Lung (tissue), 12 donors: Measurements from ENCODE around the gene C1orf53. TPM values are rescaled to one million over a fixed set of nuclear protein-coding genes. Genes with fewer than 3 reads are reported as not detected.

ENCODE experiments used
- ATAC-seq: fragments of 200-7000 bp; cut with Tn5 transposase; one replicate; pipeline ENCODE4 v1.9.1; 2020; ENCODE audit warnings: moderate number of reproducible peaks; ENCODE audit not compliant: insufficient read depth, low FRiP score
- DNase-seq, 3 donors: peaks; one replicate each; pipeline ENCODE4 v3.0.0-alpha.2; 2013 to 2017
- H3K27ac ChIP-seq, 2 donors: one replicate each; pipeline ENCODE4 v1.5.1; 2013; ENCODE audit warnings: mild to moderate bottlenecking in 2 of 2, moderate library complexity in 2 of 2, control low read depth in 1 of 2, inconsistent platforms in 1 of 2, low read depth in 1 of 2, low read length in 1 of 2
- H3K27me3 ChIP-seq, 3 donors: one replicate each; pipeline ENCODE4 v1.5.1; 2013; ENCODE audit warnings: low read length in 2 of 3; ENCODE audit not compliant: control insufficient read depth in 3 of 3, insufficient read depth in 3 of 3
- H3K36me3 ChIP-seq, 4 donors: one replicate each; pipeline ENCODE4 v1.5.1; 2013; ENCODE audit warnings: low read length in 4 of 4, mild to moderate bottlenecking in 1 of 4, moderate library complexity in 1 of 4; ENCODE audit not compliant: control insufficient read depth in 4 of 4, insufficient read depth in 4 of 4
- H3K4me1 ChIP-seq, 5 donors: one replicate each; pipeline ENCODE4 v1.5.1; 2013; ENCODE audit warnings: low read length in 5 of 5, mild to moderate bottlenecking in 2 of 5, moderate library complexity in 1 of 5; ENCODE audit not compliant: control insufficient read depth in 5 of 5, insufficient read depth in 5 of 5
- H3K4me3 ChIP-seq: one replicate; pipeline ENCODE4 v1.5.1; 2013; ENCODE audit warnings: mild to moderate bottlenecking, control low read depth, moderate library complexity
- H3K9ac ChIP-seq, 2 donors: one replicate each; pipeline ENCODE4 v1.5.1; 2013; ENCODE audit warnings: low read length in 2 of 2, control low read depth in 1 of 2; ENCODE audit not compliant: insufficient read depth in 1 of 2
- H3K9me3 ChIP-seq, 4 donors: one replicate each; pipeline ENCODE4 v1.5.1; 2013; ENCODE audit warnings: low read length in 3 of 4, mild to moderate bottlenecking in 1 of 4, moderate library complexity in 1 of 4; ENCODE audit not compliant: control insufficient read depth in 4 of 4, insufficient read depth in 3 of 4
- WGBS, 2 donors: extraction: QIAGEN DNeasy Blood & Tissue Kit; methylation state at CpG; one replicate each; pipeline ENCODE4 v1.1.7; 2013; 5-methylcytosine and 5-hydroxymethylcytosine counted together
- polyA plus RNA-seq, 2 donors: library from polyadenylated mRNA; stranded (reverse); fragments of 200-250 nt; gene quantifications; one replicate each; pipeline ENCODE4 v1.2.1, GENCODE V29; 2013
- total RNA-seq, 2 donors: library from RNA; depleted of rRNA in 1 of 2; stranded (reverse); fragments of >200 nt in 1 of 2; gene quantifications; one replicate each; pipeline ENCODE4 v1.2.1, GENCODE V29; 2014 to 2021
- TF ChIP-seq, protein P1 (sequence below): IDR thresholded peaks from 2 replicates; pipeline ENCODE4 v1.5.1; 2012; ENCODE audit warnings: mild to moderate bottlenecking; ENCODE audit errors: control extremely low read depth, extremely low read depth
- donor health status: control.
- donor health status: control.
- donor health status: Bipolar disorder and iron deficiency.
- donor health status: healthy.
- donor health status: DM: yes; HTN: yes; CAD: no.

Gene C1orf53
- total and polyA plus RNA-seq, 4 donors, result 3.6 to 23.7 (median 7.4) TPM

DNA sequence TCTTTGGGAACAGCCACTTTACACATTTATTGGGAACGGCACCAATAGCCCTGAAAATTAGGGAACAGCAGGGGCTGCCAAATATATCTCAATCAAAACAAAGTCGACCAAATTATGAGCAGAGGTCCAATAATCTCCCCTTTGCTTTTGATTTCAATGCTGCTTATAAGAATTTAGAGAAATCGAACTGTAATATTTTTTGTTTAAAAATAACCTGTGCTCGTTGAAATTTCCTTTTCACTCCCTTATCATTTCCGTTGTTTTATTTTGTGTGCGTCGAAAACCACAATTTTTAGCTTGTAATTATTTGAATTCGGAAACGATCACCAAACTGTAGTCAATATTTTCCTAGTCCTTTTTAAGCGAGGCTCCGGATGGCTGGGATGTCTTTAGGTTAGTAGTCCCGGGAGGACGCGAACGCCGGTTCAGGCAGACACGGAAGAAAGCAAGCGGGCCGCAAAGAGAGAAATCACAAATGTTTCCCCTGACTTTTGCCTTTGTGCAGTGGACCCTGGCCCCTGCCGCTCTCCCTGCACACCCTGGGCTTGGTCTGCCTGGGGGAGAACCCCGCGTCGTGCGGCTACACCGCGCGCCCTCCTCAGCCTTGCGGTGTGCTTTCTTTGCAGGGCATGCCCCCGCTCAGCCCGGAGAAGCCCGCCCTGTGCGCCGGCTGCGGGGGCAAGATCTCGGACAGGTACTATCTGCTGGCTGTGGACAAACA, 17.1 kb downstream of the C1orf53 start:
- H3K9ac ChIP-seq, result no peak overlapping the region
- 6 to 9% methylated on average over 35 of the region's 35 CpGs for WGBS, 2 donors
- no peak overlapping the region for H3K4me3 ChIP-seq
- H3K4me1 ChIP-seq, result peaks cover 0 to 49% (median 10%) of the 10 kb centered on the region in 5 donors
- peaks cover 0 to 10% (median 0%) of the 10 kb centered on the region in 4 donors for H3K9me3 ChIP-seq
- no peak overlapping the region for H3K27ac ChIP-seq
- peak in 2 of 3 donors; percentile 42 to 58 for DNase-seq
- no peak for ATAC-seq
- TF ChIP-seq, protein P1, sequence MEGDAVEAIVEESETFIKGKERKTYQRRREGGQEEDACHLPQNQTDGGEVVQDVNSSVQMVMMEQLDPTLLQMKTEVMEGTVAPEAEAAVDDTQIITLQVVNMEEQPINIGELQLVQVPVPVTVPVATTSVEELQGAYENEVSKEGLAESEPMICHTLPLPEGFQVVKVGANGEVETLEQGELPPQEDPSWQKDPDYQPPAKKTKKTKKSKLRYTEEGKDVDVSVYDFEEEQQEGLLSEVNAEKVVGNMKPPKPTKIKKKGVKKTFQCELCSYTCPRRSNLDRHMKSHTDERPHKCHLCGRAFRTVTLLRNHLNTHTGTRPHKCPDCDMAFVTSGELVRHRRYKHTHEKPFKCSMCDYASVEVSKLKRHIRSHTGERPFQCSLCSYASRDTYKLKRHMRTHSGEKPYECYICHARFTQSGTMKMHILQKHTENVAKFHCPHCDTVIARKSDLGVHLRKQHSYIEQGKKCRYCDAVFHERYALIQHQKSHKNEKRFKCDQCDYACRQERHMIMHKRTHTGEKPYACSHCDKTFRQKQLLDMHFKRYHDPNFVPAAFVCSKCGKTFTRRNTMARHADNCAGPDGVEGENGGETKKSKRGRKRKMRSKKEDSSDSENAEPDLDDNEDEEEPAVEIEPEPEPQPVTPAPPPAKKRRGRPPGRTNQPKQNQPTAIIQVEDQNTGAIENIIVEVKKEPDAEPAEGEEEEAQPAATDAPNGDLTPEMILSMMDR, result no peak
- peaks cover 0 to 87% (median 83%) of the 10 kb centered on the region in 3 donors for H3K27me3 ChIP-seq
- H3K36me3 ChIP-seq, result no peaks in the 10 kb centered on the region

DNA sequence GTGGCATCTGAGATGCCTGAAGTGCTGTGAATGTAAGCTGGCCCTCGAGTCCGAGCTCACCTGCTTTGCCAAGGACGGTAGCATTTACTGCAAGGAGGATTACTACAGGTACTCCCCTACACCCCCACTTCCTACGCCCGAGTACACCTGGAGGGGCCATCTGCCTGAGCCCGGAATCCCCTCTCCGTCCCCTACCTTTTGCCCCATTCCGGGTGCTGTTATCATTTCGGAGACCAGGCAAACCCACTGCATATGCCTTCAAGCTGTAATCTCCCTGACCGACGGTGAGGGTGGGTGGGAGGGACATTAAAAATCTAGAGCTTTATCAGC, 17.6 kb downstream of the C1orf53 start:
- DNase-seq (no peak), ATAC-seq (no peak)
- H3K27ac ChIP-seq, result no peak overlapping the region
- H3K4me3 ChIP-seq, result no peak overlapping the region
- H3K9ac ChIP-seq, result no peak overlapping the region
- peaks cover 0 to 82% (median 78%) of the 10 kb centered on the region in 3 donors for H3K27me3 ChIP-seq
- H3K36me3 ChIP-seq, result no peaks in the 10 kb centered on the region
- TF ChIP-seq, protein P1, result no peak
- WGBS, 2 donors, result 2 to 9% methylated on average over 11 of the region's 11 CpGs
- peaks cover 0 to 49% (median 10%) of the 10 kb centered on the region in 5 donors for H3K4me1 ChIP-seq
- H3K9me3 ChIP-seq, result peaks cover 0 to 10% (median 0%) of the 10 kb centered on the region in 4 donors

DNA sequence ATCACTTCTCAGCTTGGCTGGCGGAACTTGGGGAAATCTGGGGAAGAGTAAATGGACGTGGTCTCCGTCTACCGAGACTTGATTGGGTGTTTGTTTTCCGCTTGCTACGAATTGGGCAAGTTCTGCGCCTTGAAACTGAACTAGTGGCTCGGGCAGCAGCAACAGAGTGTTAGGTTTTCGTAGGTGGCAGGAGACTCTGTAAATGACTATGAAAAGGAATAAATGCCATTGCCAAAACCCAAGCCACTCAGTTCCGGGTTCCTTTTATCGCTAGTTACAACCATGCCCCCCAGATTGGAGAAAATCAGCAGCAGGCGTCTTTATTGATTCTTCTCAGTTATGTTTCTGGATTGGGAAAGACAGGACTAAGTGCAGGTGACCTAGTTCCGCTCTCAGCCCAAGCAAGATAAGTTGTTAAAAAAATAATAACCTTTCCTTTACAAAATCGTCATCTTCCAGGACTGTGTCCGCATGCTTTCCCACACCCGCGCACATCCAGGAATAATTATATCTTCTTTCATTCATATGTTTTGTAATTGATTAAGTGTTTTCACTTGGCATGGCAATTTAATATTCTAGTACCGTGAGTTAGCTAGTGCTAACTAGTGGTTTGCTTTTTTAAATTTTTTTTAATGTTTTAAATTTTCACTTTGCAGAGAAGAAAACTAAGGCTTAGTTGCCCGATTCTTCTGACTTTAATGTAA, 18.1 kb downstream of the C1orf53 start:
- no peak overlapping the region for H3K9ac ChIP-seq
- H3K36me3 ChIP-seq, result no peaks in the 10 kb centered on the region
- H3K27ac ChIP-seq, result no peak overlapping the region
- peaks cover 0 to 46% (median 9%) of the 10 kb centered on the region in 5 donors for H3K4me1 ChIP-seq
- DNase-seq (peak in 1 of 3 donors; percentile 40), ATAC-seq (no peak)
- H3K4me3 ChIP-seq, result no peak overlapping the region
- TF ChIP-seq, protein P1, result no peak
- peaks cover 0 to 80% (median 72%) of the 10 kb centered on the region in 3 donors for H3K27me3 ChIP-seq
- H3K9me3 ChIP-seq, result peaks cover 0 to 10% (median 0%) of the 10 kb centered on the region in 4 donors
- 15 to 24% methylated on average over 19 of the region's 19 CpGs for WGBS, 2 donors
